Caco-2 (cell line): Measurements from ENCODE around the gene TSPAN5. TPM values are rescaled to one million over a fixed set of nuclear protein-coding genes. Genes with fewer than 3 reads are reported as not detected.

Source experiments
- BruUV-seq: library from RNA; stranded (reverse); fragments of 400-500 nt; replicated peaks from 2 replicates; lab custom pipeline; 2021; lab: Mats Ljungman, UMichigan
- CTCF ChIA-PET: fragments of 300-600 bp; sonication (Branson Sonifier 250); formaldehyde crosslinking; loops from one replicate; lab custom pipeline; 2022; ENCODE audit warnings: antibody characterized with exemption; lab: Charles Lee
- POLR2A ChIA-PET: fragments of 300-600 bp; sonication (Branson Sonifier 250); formaldehyde crosslinking; loops from one replicate; lab custom pipeline; 2022; ENCODE audit warnings: antibody characterized with exemption; lab: Charles Lee
- DNase-seq, 2 experiments: peaks; one replicate each; pipeline versions ENCODE4 v3.0.0 to v3.0.0-alpha.2; 2020 to 2022
- H3K27me3 ChIP-seq: replicated peaks from 2 replicates; pipeline ENCODE4 v1.6.0; 2011; ENCODE audit warnings: low read length; ENCODE audit not compliant: control insufficient read depth, insufficient read depth
- H3K36me3 ChIP-seq: 2 replicates; pipeline ENCODE4 v1.5.1; 2011; ENCODE audit warnings: low read length; ENCODE audit not compliant: control insufficient read depth, insufficient read depth
- H3K4me1 ChIP-seq: fragments of 250-450 bp; sonication (Bioruptor Pico); 2 replicates; pipeline ENCODE4 v1.5.1; 2020; ENCODE audit warnings: mild to moderate bottlenecking
- H3K4me3 ChIP-seq: 2 replicates; pipeline ENCODE4 v1.5.1; 2011; ENCODE audit warnings: low read depth, mild to moderate bottlenecking, control low read depth, low read length
- H3K9me3 ChIP-seq: fragments of 250-450 bp; sonication (Bioruptor Pico); 2 replicates; pipeline ENCODE4 v1.5.1; 2020; ENCODE audit warnings: mild to moderate bottlenecking, moderate library complexity
- H3K27ac Mint-ChIP-seq: one replicate; pipeline ENCODE4 v1.8.0; 2022; ENCODE audit warnings: mixed read lengths; ENCODE audit not compliant: unreplicated experiment
- H3K27me3 Mint-ChIP-seq: one replicate; pipeline ENCODE4 v1.8.0; 2022; ENCODE audit warnings: mixed read lengths; ENCODE audit not compliant: insufficient read depth, unreplicated experiment
- H3K36me3 Mint-ChIP-seq: one replicate; pipeline ENCODE4 v1.8.0; 2022; ENCODE audit warnings: mild to moderate bottlenecking, mixed read lengths; ENCODE audit not compliant: insufficient read depth, unreplicated experiment
- H3K4me1 Mint-ChIP-seq: one replicate; pipeline ENCODE4 v1.8.0; 2022; ENCODE audit warnings: low read depth, mixed read lengths; ENCODE audit not compliant: unreplicated experiment
- H3K4me3 Mint-ChIP-seq: one replicate; pipeline ENCODE4 v1.8.0; 2022; ENCODE audit warnings: mild to moderate bottlenecking, moderate library complexity, mixed read lengths; ENCODE audit not compliant: unreplicated experiment
- H3K9me3 Mint-ChIP-seq: one replicate; pipeline ENCODE4 v1.8.0; 2022; ENCODE audit warnings: mixed read lengths; ENCODE audit not compliant: unreplicated experiment
- CTCF ChIP-seq, 2 experiments: fragments of 200-600 bp in 1 of 2; IDR thresholded peaks; 1 replicate in 1 of 2; 2 replicates in 1 of 2; pipeline versions ENCODE4 v1.5.1 to v1.8.0; 2011 to 2022; ENCODE audit warnings: antibody characterized with exemption in 1 of 2, control low read depth in 1 of 2, inconsistent platforms in 1 of 2, low read depth in 1 of 2, low read length in 1 of 2, mild to moderate bottlenecking in 1 of 2, moderate library complexity in 1 of 2; ENCODE audit not compliant: insufficient read depth in 1 of 2, severe bottlenecking in 1 of 2, unreplicated experiment in 1 of 2
- intact Hi-C: fragments of 100-400 bp; cut with micrococcal nuclease; formaldehyde crosslinking; loops from one replicate; pipeline ENCODE4 v1.10.0; 2022; ENCODE audit not compliant: unreplicated experiment
- total RNA-seq: library from RNA; stranded (reverse); gene quantifications from 2 replicates; pipeline ENCODE4 v1.2.3, GENCODE V29; 2022

TSPAN5 gene
- total RNA-seq, 1 experiment from 2014 or later: 24.1 TPM

- Mint-ChIP-seq H3K4me1 (peaks cover 1% of the 10 kb centered on the region), H3K27me3 (no peaks in the 10 kb centered on the region), H3K9me3 (no peaks in the 10 kb centered on the region), H3K27ac (no peak overlapping the region), H3K36me3 (no peaks in the 10 kb centered on the region), H3K4me3 (no peak overlapping the region)
- no peaks in the 10 kb centered on the region for H3K27me3 ChIP-seq
- no peaks in the 10 kb centered on the region for H3K9me3 ChIP-seq
- H3K36me3 ChIP-seq: no peaks in the 10 kb centered on the region
- intact Hi-C loops: no loop called here
- no peak overlapping the region for H3K4me3 ChIP-seq
- H3K4me1 ChIP-seq: peaks cover 6% of the 10 kb centered on the region
- no peak for TF ChIP-seq CTCF (IDR thresholded peaks at IDR 0.05; ENCODE audit: insufficient read depth in 1 of 2, low read depth in 1 of 2, low read length in 1 of 2, severe bottlenecking in 1 of 2, unreplicated experiment in 1 of 2)
- ChIA-PET POLR2A (no interaction called here), CTCF (no interaction called here)
- no peak for DNase-seq
- no TSS peak for BruUV-seq
Measured at GRCh38 chr4:98610431-98610830, 48.0 kb downstream of the TSPAN5 start.

- Histone ChIP-seq H3K9me3 (no peaks in the 10 kb centered on the region), H3K27me3 (no peaks in the 10 kb centered on the region), H3K4me1 (peaks cover 6% of the 10 kb centered on the region), H3K4me3 (no peak overlapping the region), H3K36me3 (no peaks in the 10 kb centered on the region)
- TF ChIP-seq CTCF (IDR thresholded peaks at IDR 0.05; ENCODE audit: insufficient read depth in 1 of 2, low read depth in 1 of 2, low read length in 1 of 2, severe bottlenecking in 1 of 2, unreplicated experiment in 1 of 2): no peak
- H3K36me3 Mint-ChIP-seq: no peaks in the 10 kb centered on the region
- ChIA-PET POLR2A (no interaction called here), CTCF (no interaction called here)
- intact Hi-C loops: no loop called here
- no TSS peak for BruUV-seq
- no peak overlapping the region for H3K27ac Mint-ChIP-seq
- H3K27me3 Mint-ChIP-seq: no peaks in the 10 kb centered on the region
- H3K4me1 Mint-ChIP-seq: no peaks in the 10 kb centered on the region
- no peaks in the 10 kb centered on the region for H3K9me3 Mint-ChIP-seq
- no peak overlapping the region for H3K4me3 Mint-ChIP-seq
- no peak for DNase-seq
Measured at GRCh38 chr4:98609934-98610333, 48.5 kb downstream of the TSPAN5 start.

- BruUV-seq: no TSS peak
- H3K27me3 ChIP-seq: no peaks in the 10 kb centered on the region
- H3K4me1 ChIP-seq: peaks cover 6% of the 10 kb centered on the region
- intact Hi-C loops: no loop called here
- H3K36me3 ChIP-seq: no peaks in the 10 kb centered on the region
- no peak for TF ChIP-seq CTCF (IDR thresholded peaks at IDR 0.05; ENCODE audit: insufficient read depth in 1 of 2, low read depth in 1 of 2, low read length in 1 of 2, severe bottlenecking in 1 of 2, unreplicated experiment in 1 of 2)
- no peak overlapping the region for H3K4me3 Mint-ChIP-seq
- ChIA-PET POLR2A (no interaction called here), CTCF (no interaction called here)
- no peaks in the 10 kb centered on the region for H3K4me1 Mint-ChIP-seq
- H3K36me3 Mint-ChIP-seq: no peaks in the 10 kb centered on the region
- H3K27me3 Mint-ChIP-seq: no peaks in the 10 kb centered on the region
- DNase-seq: no peak
- no peaks in the 10 kb centered on the region for H3K9me3 Mint-ChIP-seq
- H3K4me3 ChIP-seq: no peak overlapping the region
- peak overlapping the region; percentile 13 for H3K27ac Mint-ChIP-seq
- H3K9me3 ChIP-seq: no peaks in the 10 kb centered on the region
Measured at GRCh38 chr4:98608356-98608755, 50.1 kb downstream of the TSPAN5 start.
